Stimulated activated CD8-positive, alpha-beta memory T cell treated with anti-CD3 and anti-CD28 coated beads, Interleukin-12 subunit alpha, Interleukin-12 subunit beta, amount 100 ng/mL, for 1 hour (primary cell): ENCODE data around the gene HIBCH.

Experiments
- DNase-seq: peaks from one replicate; pipeline ENCODE4 v3.0.0-alpha.2; 2020; ENCODE audit warnings: low read depth

The HIBCH gene

GRCh38 chr2:190188289-190188688, 131.3 kb downstream of the HIBCH start:
- DNase-seq, result no peak

GRCh38 chr2:190186238-190186637, 133.4 kb downstream of the HIBCH start:
- DNase-seq, result no peak

- no peak for DNase-seq
Observed at GRCh38 chr2:190185380-190185779, 134.2 kb downstream of the HIBCH start.

- DNase-seq, result no peak
Observed at GRCh38 chr2:190184460-190184859, 135.2 kb downstream of the HIBCH start.

GRCh38 chr2:190183539-190183938, 136.1 kb downstream of the HIBCH start:
- no peak for DNase-seq

GRCh38 chr2:190182071-190182524, 137.5 kb downstream of the HIBCH start:
- no peak for DNase-seq

GRCh38 chr2:190181123-190181669, 138.4 kb downstream of the HIBCH start:
- no peak for DNase-seq

- no peak for DNase-seq
Observed at GRCh38 chr2:190180313-190181122, 139.1 kb downstream of the HIBCH start.

GRCh38 chr2:190179754-190180312, 139.8 kb downstream of the HIBCH start:
- no peak for DNase-seq

GRCh38 chr2:190178066-190178722, 141.4 kb downstream of the HIBCH start:
- DNase-seq, result no peak

- no peak for DNase-seq
Observed at GRCh38 chr2:190177249-190178040, 142.2 kb downstream of the HIBCH start.

- no peak for DNase-seq
Observed at GRCh38 chr2:190173392-190173791, 146.2 kb downstream of the HIBCH start.

- DNase-seq, result no peak
Observed at GRCh38 chr2:190170673-190171072, 149.0 kb downstream of the HIBCH start.

- DNase-seq, result no peak
Observed at GRCh38 chr2:190169221-190170072, 150.2 kb downstream of the HIBCH start.

- no peak for DNase-seq
Observed at GRCh38 chr2:190167702-190168101, 151.9 kb downstream of the HIBCH start.

GRCh38 chr2:190165491-190165890, 154.1 kb downstream of the HIBCH start:
- no peak for DNase-seq

- DNase-seq, result no peak
Observed at GRCh38 chr2:190162851-190163250, 156.8 kb downstream of the HIBCH start.

- DNase-seq, result no peak
Observed at GRCh38 chr2:190159453-190159852, 160.2 kb downstream of the HIBCH start.

- DNase-seq, result no peak
Observed at GRCh38 chr2:190158798-190159434, 160.7 kb downstream of the HIBCH start.
